Measurements from ENCODE around the gene SLC25A24. TPM values are rescaled to one million over a fixed set of nuclear protein-coding genes. Genes with fewer than 3 reads are reported as not detected.
A peak's percentile ranks its signal among the peaks of the same experiment; 100 is the strongest.
"Not testable (repeated sequence)": the region's sequence is repeated elsewhere in the genome, so short reads cannot be mapped to it uniquely, and the experiment has no call there.

SLC25A24 gene
- total RNA-seq, 1 donor from 2014 or later = 18.4 TPM

DNA sequence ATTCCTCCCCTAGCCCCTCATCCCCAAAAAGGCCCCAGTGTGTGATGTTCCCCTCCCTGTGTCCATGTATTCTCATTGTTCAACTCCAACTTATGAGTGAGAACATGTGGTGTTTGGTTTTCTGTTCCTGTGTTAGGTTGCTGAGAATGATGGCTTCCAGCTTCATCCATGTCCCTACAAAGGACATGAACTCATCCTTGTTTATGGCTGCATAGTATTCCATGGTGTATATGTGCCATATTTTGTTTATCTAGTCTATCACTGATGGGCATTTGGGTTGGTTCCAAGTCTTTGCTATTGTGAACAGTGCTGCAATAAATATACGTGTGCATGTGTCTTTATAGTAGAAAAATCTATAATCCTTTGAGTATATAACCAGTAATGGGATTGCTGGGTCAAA, 55.6 kb downstream of the SLC25A24 start:
- ATAC-seq; DNase-seq; intact Hi-C loops (cut with micrococcal nuclease): not testable (repeated sequence)

DNA sequence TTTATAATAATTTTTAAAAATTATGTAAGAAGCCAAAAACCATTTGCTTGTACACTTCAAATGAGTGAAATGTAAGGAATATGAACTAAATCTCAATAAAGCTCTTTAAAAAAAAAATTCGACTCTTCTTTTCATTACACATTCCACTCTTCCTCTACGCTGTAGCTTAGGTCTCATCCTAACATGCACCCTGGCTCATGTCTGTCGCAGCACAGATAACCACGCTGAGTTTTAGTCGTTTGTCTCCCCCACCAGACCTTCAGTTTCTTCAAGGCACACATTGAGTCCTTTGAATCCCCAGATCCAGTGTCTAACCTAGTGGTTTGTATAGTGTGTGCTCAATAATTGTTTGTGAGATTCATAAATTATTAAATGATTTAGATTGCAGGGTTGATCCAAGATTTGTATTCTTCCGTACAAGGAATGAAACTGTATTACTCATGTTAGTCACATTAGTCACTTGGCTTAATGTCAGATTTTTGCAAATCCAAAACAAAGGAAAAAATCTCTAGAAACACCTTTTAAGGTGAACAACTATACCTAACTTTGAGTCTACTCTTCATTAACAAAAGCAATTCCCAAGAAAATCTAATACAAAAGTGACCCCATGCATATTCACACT, 57.3 kb downstream of the SLC25A24 start:
- no peak for ATAC-seq
- DNase-seq = no peak
- intact Hi-C loops (cut with micrococcal nuclease) = no loop called here

DNA sequence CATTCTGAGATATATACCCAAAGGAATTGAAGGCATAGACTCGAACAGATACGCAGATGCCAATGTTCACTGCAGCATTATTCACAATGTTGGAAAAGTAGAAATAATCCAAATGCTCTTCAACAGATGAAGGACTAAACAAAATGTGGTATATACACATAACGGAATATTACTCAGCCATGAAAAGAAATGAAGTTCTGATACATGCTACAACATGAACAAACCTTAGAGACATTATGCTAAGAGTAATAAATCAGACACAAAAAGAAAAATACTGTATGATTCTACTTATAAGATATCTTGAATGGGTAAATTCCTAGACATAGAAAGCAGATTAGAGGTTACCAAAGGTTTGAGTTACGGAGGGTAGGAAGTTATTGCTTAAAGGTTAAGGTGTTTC, 57.9 kb downstream of the SLC25A24 start:
- DNase-seq (no peak), ATAC-seq (no peak)
- intact Hi-C loops (cut with micrococcal nuclease) = no loop called here

DNA sequence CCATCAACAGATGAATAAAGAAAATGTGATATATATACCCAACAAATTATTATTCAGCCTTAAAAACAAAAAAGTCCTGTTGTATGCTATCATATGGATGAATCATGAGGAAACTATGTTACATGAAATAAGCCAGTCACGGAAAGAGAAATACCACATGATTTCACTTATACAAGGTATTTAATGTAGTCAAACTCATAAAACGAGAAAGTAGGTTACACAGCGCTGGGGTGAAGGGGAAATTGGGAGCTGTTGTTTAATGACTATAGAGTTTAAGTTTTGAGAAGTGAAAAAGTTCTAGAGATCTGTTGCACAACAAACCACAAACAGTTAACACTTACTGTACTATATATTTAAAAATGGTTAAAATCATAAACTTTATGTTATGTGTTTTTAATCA, 58.5 kb downstream of the SLC25A24 start:
- ATAC-seq = no peak
- intact Hi-C loops (cut with micrococcal nuclease) = no loop called here
- DNase-seq = no peak

DNA sequence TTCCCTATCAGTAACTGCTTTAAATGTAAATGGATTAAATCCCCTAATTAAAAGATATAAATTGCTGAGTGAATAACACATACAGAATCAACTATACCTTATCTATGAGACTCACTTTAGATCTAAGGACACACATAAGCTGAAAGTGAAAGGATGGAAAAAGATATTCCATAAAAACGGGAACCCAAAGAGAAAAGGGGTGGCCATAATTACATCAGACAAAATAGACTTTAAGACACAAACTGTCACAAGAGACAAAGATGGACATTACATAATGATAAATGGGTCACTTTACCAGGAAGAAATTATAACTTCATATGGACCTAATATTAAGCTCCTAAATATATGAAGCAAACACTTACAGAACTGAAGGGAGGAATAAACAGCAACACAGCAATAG, 59.2 kb downstream of the SLC25A24 start:
- intact Hi-C loops (cut with micrococcal nuclease) = no loop called here
- DNase-seq = no peak
- ATAC-seq = no peak

GRCh38 chr1:108140177-108140576, 60.0 kb downstream of the SLC25A24 start:
- DNase-seq = no peak
- intact Hi-C loops (cut with micrococcal nuclease) = no loop called here
- ATAC-seq = no peak

DNA sequence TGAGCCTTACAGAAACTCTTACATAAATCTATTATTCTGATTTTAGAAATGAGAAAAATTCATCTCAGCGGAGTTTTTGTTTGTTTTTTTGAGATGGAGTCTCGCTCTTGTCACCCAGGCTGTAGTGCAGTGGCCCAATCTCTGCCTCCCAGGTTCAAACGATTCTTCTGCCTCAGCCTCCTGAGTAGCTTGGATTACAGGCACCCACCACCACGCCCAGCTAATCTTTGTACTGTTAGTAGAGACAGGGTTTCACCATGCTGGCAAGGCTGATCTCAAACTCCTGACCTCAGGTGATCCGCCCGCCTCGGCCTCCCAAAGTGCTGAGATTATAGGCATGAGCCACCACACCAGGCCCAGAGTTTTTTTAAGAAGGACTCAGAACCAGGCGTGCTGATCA, 60.6 kb downstream of the SLC25A24 start:
- ATAC-seq; intact Hi-C loops (cut with micrococcal nuclease); DNase-seq: not testable (repeated sequence)

DNA sequence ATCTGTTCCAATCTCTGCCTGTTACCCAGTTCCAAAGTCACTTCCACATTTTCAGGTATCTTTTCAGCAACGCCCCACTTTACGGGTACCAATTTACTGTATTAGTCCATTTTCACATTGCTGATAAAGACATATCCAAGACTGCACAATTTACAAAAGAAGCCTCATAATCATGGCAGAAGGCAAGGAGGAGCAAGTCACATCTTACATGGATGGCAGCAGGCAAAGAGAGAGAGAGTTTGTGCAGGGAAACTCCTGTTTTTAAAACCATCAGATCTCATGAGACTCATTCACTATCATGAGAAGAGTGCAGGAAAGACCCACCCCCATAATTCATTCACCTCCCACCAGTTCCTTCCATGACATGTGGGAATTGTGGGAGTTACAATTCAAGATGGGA, 67.0 kb downstream of the SLC25A24 start:
- DNase-seq; intact Hi-C loops (cut with micrococcal nuclease); ATAC-seq: not testable (repeated sequence)

DNA sequence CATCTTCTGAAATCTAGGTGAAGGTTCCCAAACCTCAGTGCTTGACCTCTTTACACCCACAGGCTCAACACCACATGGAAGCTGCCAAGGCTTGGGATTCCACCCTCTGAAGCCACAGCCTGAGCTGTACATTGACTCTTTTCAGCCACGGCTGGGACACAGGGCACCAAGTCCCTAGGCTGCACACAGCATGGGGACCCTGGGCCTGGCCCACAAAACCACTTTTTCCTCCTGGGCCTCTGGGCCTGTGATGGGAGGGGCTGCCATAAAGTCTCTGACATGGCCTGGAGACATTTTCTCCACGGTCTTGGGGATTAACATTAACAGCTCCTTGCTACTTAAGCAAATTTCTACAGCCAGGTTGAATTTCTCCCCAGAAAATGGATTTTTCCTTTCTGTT, 67.8 kb downstream of the SLC25A24 start:
- intact Hi-C loops (cut with micrococcal nuclease); ATAC-seq; DNase-seq: not testable (repeated sequence)

DNA sequence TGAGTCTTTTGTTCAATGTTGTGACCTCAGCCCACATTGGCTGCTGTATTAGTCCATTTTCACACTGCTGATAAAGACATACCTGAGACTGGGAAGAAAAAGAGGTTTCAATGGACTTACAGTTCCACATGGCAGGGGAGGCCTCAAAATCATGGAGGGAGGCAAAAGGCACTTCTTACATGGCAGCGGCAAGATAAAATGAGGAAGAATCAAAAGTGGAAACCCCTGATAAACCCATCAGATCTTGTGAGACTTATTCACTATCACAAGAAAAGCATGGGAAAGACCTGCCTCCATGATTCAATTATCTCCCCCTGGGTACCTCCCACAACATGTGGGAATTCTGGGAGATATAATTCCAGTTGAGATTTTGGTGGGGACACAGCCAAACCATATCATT, 68.9 kb downstream of the SLC25A24 start:
- intact Hi-C loops (cut with micrococcal nuclease); ATAC-seq; DNase-seq: not testable (repeated sequence)

DNA sequence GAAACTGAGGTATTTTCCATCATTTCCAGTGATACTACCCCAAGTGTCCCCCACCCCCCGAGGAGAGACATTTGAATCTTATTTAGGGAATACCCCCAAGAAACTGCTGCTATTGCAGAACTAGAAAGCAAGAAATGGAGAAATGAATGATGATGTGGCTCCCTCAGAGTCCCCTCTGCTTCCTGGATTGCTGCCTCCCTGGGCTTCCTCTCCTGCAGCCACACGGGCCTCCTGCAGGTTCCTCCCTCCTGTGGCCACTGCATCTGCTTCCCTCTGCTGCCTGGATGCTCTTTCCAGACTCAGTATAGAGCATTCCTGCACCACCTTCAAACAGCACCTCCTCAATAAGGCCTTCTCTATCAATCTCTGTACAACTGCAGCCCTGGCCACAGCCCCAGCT, 69.3 kb downstream of the SLC25A24 start:
- ATAC-seq = no peak
- intact Hi-C loops (cut with micrococcal nuclease) = no loop called here
- DNase-seq = no peak

- ATAC-seq (no peak), DNase-seq (no peak)
- intact Hi-C loops (cut with micrococcal nuclease) = no loop called here
Observed at GRCh38 chr1:108129999-108130398, 70.1 kb downstream of the SLC25A24 start.

GRCh38 chr1:108125312-108126138, 74.6 kb downstream of the SLC25A24 start:
- DNase-seq (no peak), ATAC-seq (peak; percentile 95)
- intact Hi-C loops (cut with micrococcal nuclease) = loop anchor here (2.0 kb wide), 1 partner anchor 343 kb away; no protein-coding TSS in a partner anchor

GRCh38 chr1:108124622-108125311, 75.4 kb downstream of the SLC25A24 start:
- ATAC-seq (no peak), DNase-seq (no peak)
- intact Hi-C loops (cut with micrococcal nuclease) = loop anchor here (2.0 kb wide), 1 partner anchor 342 kb away; no protein-coding TSS in a partner anchor

DNA sequence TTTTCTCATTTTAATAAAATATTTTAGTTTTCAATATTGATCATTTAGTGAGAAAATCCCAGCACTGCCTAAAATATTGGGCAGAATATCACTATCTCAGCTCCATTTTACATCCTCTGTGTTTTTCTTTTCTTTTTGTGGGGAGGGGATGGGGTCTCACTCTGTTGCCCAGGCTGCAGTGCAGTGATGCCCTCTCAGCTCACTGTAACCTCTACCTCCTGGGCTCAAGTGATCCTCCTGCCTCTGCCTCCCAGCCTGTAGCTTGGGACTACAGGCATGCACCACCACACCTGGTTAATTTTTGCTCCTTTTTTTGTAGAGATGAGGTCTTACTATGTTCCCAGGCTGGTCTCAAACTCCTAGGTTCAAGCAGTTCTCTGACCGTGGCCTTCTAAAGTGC, 76.1 kb downstream of the SLC25A24 start:
- intact Hi-C loops (cut with micrococcal nuclease) = loop anchor here (2.0 kb wide), 1 partner anchor 341 kb away; no protein-coding TSS in a partner anchor
- no peak for DNase-seq
- ATAC-seq = no peak

GRCh38 chr1:108121358-108122143, 78.6 kb downstream of the SLC25A24 start:
- DNase-seq (peak; percentile 57), ATAC-seq (peak; percentile 35)

DNA sequence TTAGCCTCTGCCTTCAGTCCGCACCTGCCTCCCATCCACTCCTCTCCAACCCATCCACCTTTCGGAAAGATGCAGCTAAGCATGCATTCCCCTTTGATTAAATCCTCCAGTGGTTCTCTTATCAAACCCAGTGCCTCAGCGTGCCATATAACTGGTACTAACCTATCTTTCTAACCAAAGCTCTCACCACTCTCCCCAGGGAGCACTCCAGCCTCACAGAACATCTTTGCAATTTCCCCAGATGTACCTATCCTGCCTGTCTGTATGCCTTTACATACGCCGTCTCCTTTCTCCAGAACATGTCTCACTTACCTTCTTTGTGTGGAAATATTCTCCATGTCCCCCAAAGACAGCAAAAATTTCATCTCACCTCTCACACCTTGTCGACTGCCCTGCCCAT, 80.0 kb downstream of the SLC25A24 start:
- intact Hi-C loops (cut with micrococcal nuclease) = no loop called here
- DNase-seq = no peak
- ATAC-seq = no peak

More at GRCh38 chr1:108121358-108122143, 78.6 kb downstream of the SLC25A24 start:
- intact Hi-C loops (cut with micrococcal nuclease) = no loop called here

GRCh38 chr1:108119500-108119899, 80.6 kb downstream of the SLC25A24 start:
- ATAC-seq (no peak), DNase-seq (no peak)
- intact Hi-C loops (cut with micrococcal nuclease) = no loop called here

Data from left ventricle myocardium superior (tissue), 1 donor.